Measurements from ENCODE around the gene RAB23.

GRCh38 chr6:57198926-57199636 lies 23.0 kb downstream of the RAB23 start:
- TF ChIP-seq MAX (IDR thresholded peaks at IDR 0.05) (no peak), EP300 (IDR thresholded peaks at IDR 0.05; ENCODE audit: borderline replicate concordance) (no peak), NFIC (IDR thresholded peaks at IDR 0.05) (no peak), ZBTB7A (IDR thresholded peaks at IDR 0.05; ENCODE audit: low read depth) (no peak)
